A549 (cell line): ENCODE data around the gene CUL4A.

Experiments used
- BHLHE40 ChIP-seq: IDR thresholded peaks from 2 replicates; pipeline ENCODE4 v1.6.1; 2012; ENCODE audit warnings: low read depth, low read length, inconsistent platforms
- CBX8 ChIP-seq: fragments of 200-600 bp; sonication (generic); IDR thresholded peaks from 2 replicates; pipeline ENCODE4 v1.6.1; 2016
- EP300 ChIP-seq, 2 experiments: fragments of >200 bp; sonication (Bioruptor Twin); formaldehyde crosslinking; IDR thresholded peaks; 2 replicates in 1 of 2; 3 replicates in 1 of 2; pipeline ENCODE4 v1.6.1; 2016 to 2017
- HES2 ChIP-seq: fragments of >200 bp; sonication (Bioruptor Twin); formaldehyde crosslinking; IDR thresholded peaks from 2 replicates; pipeline ENCODE4 v1.6.1; 2016
- HOXA7 ChIP-seq: fragments of 250-450 bp; sonication (Bioruptor Pico); IDR thresholded peaks from 2 replicates; pipeline ENCODE4 v1.5.0; 2020; ENCODE audit warnings: mild to moderate bottlenecking, moderate library complexity
- JUNB ChIP-seq: fragments of >200 bp; sonication (Bioruptor Twin); formaldehyde crosslinking; IDR thresholded peaks from 2 replicates; pipeline ENCODE4 v1.6.1; 2016
- KDM5A ChIP-seq: fragments of 200-600 bp; sonication (generic); IDR thresholded peaks from 2 replicates; pipeline ENCODE4 v1.6.1; 2016; ENCODE audit warnings: antibody characterized with exemption, mild to moderate bottlenecking
- POLR2A ChIP-seq: IDR thresholded peaks from 2 replicates; pipeline ENCODE4 v1.6.1; 2012; ENCODE audit warnings: mild to moderate bottlenecking, low read length
- RFX5 ChIP-seq: fragments of 450-650 bp; IDR thresholded peaks from 2 replicates; pipeline ENCODE4 v1.7.1; 2014; ENCODE audit warnings: antibody characterized with exemption, mild to moderate bottlenecking, moderate library complexity
- SMC3 ChIP-seq: fragments of >200 bp; sonication (Bioruptor Twin); formaldehyde crosslinking; IDR thresholded peaks from 3 replicates; pipeline ENCODE4 v1.6.1; 2018; ENCODE audit warnings: inconsistent platforms
- SREBF2 ChIP-seq: fragments of 450-650 bp; IDR thresholded peaks from 2 replicates; pipeline ENCODE4 v1.6.1; 2014; ENCODE audit warnings: mild to moderate bottlenecking, moderate library complexity
- TF ChIP-seq, protein P1 (sequence below): fragments of >200 bp; sonication (Bioruptor Twin); formaldehyde crosslinking; IDR thresholded peaks from 3 replicates; pipeline ENCODE4 v1.5.1; 2016

GRCh38 chr13:113304121-113304520 lies 94.7 kb downstream of the CUL4A start:
- TF ChIP-seq RFX5 (no peak), EP300 (IDR thresholded peaks at IDR 0.05) (no peak), SMC3 (no peak), HOXA7 (CRISPR knock-in tag) (no peak), POLR2A (no peak), KDM5A (no peak), JUNB (no peak), CBX8 (no peak), BHLHE40 (no peak), SREBF2 (no peak), HES2 (no peak)
- TF ChIP-seq, protein P1, sequence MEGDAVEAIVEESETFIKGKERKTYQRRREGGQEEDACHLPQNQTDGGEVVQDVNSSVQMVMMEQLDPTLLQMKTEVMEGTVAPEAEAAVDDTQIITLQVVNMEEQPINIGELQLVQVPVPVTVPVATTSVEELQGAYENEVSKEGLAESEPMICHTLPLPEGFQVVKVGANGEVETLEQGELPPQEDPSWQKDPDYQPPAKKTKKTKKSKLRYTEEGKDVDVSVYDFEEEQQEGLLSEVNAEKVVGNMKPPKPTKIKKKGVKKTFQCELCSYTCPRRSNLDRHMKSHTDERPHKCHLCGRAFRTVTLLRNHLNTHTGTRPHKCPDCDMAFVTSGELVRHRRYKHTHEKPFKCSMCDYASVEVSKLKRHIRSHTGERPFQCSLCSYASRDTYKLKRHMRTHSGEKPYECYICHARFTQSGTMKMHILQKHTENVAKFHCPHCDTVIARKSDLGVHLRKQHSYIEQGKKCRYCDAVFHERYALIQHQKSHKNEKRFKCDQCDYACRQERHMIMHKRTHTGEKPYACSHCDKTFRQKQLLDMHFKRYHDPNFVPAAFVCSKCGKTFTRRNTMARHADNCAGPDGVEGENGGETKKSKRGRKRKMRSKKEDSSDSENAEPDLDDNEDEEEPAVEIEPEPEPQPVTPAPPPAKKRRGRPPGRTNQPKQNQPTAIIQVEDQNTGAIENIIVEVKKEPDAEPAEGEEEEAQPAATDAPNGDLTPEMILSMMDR, result no peak
